D721Med (cell line): ENCODE data around the gene CXCL16.

Experiments used
- DNase-seq: peaks from one replicate; pipeline ENCODE4 v3.0.0; 2011; ENCODE audit warnings: low spot score; ENCODE audit not compliant: insufficient read length
- FAIRE-seq: peaks from 2 replicates; lab custom pipeline; 2011; peaks lifted over from hg19 to GRCh38; lab: Jason Lieb, UNC
- TF ChIP-seq, protein P1 (sequence below): IDR thresholded peaks from 2 replicates; pipeline ENCODE4 v1.5.1; 2012; ENCODE audit warnings: mild to moderate bottlenecking, control low read depth; ENCODE audit not compliant: insufficient read depth; ENCODE audit errors: missing control alignments

CXCL16 gene, protein sequence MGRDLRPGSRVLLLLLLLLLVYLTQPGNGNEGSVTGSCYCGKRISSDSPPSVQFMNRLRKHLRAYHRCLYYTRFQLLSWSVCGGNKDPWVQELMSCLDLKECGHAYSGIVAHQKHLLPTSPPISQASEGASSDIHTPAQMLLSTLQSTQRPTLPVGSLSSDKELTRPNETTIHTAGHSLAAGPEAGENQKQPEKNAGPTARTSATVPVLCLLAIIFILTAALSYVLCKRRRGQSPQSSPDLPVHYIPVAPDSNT

DNA sequence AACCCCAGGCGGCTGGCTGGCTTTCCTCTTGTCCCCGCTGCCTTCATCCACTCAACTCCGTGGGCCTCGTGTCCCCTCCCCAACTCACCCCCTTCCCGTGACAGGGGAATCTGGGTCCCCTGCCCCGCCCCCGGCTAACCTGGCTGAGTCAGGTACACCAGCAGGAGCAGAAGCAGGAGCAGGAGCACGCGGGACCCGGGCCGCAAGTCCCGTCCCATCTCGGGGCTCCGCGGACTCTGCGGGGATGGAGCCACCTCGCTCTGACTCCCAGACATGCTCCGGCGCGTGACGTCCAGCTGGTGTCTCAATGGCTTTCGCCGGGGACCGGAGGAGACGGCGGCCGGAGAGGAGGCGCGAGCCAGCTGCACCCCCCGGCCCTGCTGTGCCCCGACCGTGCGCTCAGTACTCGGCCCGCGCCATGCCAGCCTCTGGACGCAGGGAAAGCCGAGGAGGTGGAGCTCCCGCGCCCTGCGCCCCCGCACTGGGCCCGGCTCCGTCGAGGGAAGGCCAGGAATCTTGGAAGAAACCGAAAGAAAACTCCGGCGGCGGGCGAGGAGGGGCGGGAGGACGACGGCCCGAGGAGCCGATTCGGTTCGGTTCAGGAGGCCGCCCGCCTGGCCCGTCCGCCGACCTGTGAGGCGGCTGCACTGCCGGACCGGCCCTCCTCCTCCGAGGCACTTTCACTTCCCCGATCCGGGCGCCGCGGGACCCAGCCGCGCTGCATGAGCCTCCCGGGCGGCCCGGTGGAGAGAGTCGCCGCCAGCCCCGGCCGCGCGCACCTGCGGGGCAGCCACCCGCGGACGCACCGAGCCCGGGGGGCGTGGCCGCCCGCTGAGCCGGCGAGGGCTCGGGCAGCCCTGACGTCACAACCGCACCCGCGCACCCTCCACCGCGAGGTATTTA, at the start of gene CXCL16, which contains the start of gene ZMYND15:
CXCL16 (minus strand) TSS at position 807 of the 903 bp plus-strand sequence; CDS start at position 218, 589 bp downstream.
ZMYND15 (plus strand) TSS at position 712 of the 903 bp plus-strand sequence. CDS start 716 bp downstream, outside the sequence.
- TF ChIP-seq, protein P1, sequence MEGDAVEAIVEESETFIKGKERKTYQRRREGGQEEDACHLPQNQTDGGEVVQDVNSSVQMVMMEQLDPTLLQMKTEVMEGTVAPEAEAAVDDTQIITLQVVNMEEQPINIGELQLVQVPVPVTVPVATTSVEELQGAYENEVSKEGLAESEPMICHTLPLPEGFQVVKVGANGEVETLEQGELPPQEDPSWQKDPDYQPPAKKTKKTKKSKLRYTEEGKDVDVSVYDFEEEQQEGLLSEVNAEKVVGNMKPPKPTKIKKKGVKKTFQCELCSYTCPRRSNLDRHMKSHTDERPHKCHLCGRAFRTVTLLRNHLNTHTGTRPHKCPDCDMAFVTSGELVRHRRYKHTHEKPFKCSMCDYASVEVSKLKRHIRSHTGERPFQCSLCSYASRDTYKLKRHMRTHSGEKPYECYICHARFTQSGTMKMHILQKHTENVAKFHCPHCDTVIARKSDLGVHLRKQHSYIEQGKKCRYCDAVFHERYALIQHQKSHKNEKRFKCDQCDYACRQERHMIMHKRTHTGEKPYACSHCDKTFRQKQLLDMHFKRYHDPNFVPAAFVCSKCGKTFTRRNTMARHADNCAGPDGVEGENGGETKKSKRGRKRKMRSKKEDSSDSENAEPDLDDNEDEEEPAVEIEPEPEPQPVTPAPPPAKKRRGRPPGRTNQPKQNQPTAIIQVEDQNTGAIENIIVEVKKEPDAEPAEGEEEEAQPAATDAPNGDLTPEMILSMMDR: no peak
- no peak for FAIRE-seq
- DNase-seq: peak; percentile 76

DNA sequence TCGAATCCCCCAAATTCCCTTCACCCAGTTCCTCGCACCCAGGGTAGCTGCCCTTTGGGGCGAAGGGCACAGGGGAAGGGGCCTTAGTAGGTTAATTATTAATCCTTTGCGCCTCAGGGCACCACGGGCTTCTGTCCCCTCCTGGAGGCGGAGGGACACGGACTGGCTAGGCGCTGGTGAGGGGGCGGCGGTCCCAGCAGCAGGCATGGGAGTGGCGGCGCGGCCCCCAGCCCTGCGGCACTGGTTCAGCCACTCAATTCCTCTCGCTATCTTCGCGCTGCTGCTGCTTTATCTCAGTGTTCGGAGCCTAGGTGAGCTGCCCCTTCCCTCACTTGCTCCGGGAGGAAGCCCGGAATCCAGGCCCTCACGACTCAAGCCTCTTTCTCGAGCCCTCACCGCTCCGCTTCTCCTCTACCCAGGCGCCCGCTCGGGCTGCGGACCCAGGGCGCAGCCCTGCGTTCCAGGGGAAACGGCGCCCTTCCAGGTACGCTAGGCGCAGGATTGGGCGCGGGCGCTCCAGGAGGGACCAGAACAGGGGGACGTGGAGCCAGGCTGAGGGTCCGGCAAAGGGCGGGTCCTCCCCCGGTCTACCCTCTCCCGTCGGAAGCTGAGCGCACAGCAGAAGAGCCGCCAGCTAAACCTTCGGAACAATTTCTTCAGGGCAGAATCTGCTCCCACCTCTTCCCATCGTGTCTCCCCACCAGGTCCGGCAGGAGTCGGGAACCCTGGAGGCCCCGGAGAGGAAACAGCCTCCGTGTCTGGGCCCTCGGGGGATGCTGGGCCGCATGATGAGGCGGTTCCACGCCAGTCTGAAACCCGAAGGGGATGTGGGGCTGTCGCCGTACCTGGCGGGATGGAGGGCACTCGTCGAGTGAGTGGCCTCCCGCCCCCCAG, 49.3 kb upstream of the CXCL16 start, which contains the start of gene GLTPD2:
GLTPD2 (plus strand) TSS at position 158 of the 894 bp plus-strand sequence; CDS start at position 206, 48 bp downstream.
- DNase-seq (no peak), FAIRE-seq (no peak)

DNA sequence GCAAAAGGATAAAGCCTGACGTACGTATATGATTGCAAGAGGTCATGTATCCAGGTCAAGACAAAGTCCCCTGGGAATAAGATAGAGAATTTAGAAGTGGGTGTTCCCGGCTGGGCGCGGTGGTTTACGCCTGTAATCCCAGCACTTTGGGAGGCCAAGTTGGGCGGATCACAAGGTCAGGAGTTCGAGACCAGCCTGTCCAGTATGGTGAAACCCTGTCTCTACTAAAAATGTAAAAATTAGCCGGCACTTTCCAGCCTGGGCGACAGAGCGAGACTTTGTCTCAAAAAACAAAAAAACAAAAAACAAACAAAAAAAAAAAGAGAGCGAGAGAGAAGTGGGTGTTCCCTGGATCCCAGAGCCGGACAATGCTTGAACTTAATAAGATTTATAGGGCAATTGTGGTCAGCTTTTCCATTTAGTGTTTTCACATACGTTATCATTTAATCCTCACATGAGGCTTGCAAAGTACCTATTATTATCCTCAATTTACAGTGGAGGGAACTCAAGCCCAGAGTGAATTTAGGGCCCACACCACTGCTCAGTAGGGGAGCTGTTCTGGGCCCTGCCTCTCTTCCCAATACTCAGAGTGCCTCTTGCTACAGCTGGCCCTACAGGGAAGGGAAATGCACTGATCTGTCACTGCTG, 48.6 kb upstream of the CXCL16 start:
- no peak for DNase-seq
- TF ChIP-seq, protein P1: no peak
- FAIRE-seq: no peak

More for the DNA sequence above, 49.3 kb upstream of the CXCL16 start, which contains the start of gene GLTPD2:
- TF ChIP-seq, protein P1: no peak

DNA sequence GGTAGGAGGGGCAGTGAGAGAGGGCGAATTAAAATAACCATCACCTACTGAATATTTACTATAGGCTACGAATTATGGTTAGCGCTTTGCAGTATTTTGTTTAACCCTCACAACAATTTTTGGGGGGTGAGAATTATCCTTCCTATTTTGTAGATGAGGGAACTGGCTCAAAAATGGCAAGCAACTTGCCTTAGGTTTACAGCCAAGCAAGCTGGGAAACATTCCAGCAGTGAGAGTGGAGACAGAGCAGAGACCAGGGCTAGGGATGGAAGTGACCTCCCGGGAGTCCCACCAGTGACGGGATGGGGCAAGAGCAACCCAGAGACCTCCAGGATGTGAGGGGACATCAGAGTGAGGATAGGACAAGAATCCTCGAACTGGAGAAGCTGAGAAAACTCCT, 46.8 kb upstream of the CXCL16 start:
- FAIRE-seq (no peak), DNase-seq (no peak)

DNA sequence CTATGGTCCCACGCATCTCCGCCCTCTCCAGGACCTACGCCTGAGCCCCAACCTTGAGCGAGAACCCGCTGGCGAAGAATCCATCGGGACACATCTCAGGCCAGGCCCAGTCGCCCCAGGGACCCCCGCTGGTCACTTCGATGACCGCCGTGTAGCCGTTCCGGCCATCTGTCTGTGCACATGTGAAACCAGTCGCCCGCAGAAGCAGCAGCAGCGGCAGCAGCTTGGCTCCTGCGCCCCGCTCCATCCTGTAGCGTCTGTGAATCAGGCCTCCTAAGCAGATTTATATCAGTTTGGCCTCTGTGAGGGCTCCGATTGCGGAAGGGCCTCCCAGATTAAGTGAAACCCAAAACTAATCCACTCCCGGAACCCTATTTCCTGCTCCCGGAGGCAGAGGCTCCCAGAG, 46.4 kb upstream of the CXCL16 start, which contains the start of gene VMO1:
VMO1 (minus strand) TSS at position 259 of the 406 bp plus-strand sequence; CDS start at position 247, 12 bp downstream.
- no peak for FAIRE-seq
- no peak for DNase-seq
- TF ChIP-seq, protein P1: no peak

More for the DNA sequence above, 46.8 kb upstream of the CXCL16 start:
- TF ChIP-seq, protein P1: no peak
